ENCODE data around the gene LRFN3.

LRFN3 gene

GRCh38 chr19:35931874-35932202 lies 4.3 kb upstream of the LRFN3 start:
- no peak overlapping the region for H3K4me3 ChIP-seq (ENCODE audit: low read depth, low read length)
- no peak for DNase-seq (ENCODE audit: low read depth)

GRCh38 chr19:35932291-35932936 lies 3.8 kb upstream of the LRFN3 start:
- no peak overlapping the region for H3K4me3 ChIP-seq (ENCODE audit: low read depth, low read length)
- no peak for TF ChIP-seq CTCF (IDR thresholded peaks at IDR 0.05; ENCODE audit: insufficient read depth, low read depth, low read length, missing control alignments)
- DNase-seq (ENCODE audit: low read depth) = no peak

More at GRCh38 chr19:35931874-35932202, 4.3 kb upstream of the LRFN3 start:
- no peak for TF ChIP-seq CTCF (IDR thresholded peaks at IDR 0.05; ENCODE audit: insufficient read depth, low read depth, low read length, missing control alignments)

- no peak for TF ChIP-seq CTCF (IDR thresholded peaks at IDR 0.05; ENCODE audit: insufficient read depth, low read depth, low read length, missing control alignments)
- no peak for DNase-seq (ENCODE audit: low read depth)
These were observed 629 bp downstream of the LRFN3 start for GRCh38 chr19:35936738-35937268.

GRCh38 chr19:35937345-35938281 lies 1.4 kb downstream of the LRFN3 start:
- no peak for TF ChIP-seq CTCF (IDR thresholded peaks at IDR 0.05; ENCODE audit: insufficient read depth, low read depth, low read length, missing control alignments)
- DNase-seq (ENCODE audit: low read depth) = no peak
- peak overlapping the region; percentile 74 for H3K4me3 ChIP-seq (ENCODE audit: low read depth, low read length)

More at GRCh38 chr19:35936738-35937268, 629 bp downstream of the LRFN3 start:
- H3K4me3 ChIP-seq (ENCODE audit: low read depth, low read length) = peak overlapping the region; percentile 74

GRCh38 chr19:35938282-35939224 lies 2.4 kb downstream of the LRFN3 start:
- no peak overlapping the region for H3K4me3 ChIP-seq (ENCODE audit: low read depth, low read length)
- TF ChIP-seq CTCF (IDR thresholded peaks at IDR 0.05; ENCODE audit: insufficient read depth, low read depth, low read length, missing control alignments) = no peak

More at GRCh38 chr19:35938282-35939224, 2.4 kb downstream of the LRFN3 start:
- DNase-seq (ENCODE audit: low read depth) = no peak

Data from GM12865 (cell line).